ENCODE results near the gene RASSF1. TPM values are rescaled to one million over a fixed set of nuclear protein-coding genes. Genes with fewer than 3 reads are reported as not detected.
A peak's percentile ranks its signal among the peaks of the same experiment; 100 is the strongest.

The RASSF1 gene
- total and polyA plus RNA-seq, 2 of the 13 experiments (the other 11 are each of a cell fraction or from before 2014, with no cell fraction given) = 10.2 to 27.5 TPM

DNA sequence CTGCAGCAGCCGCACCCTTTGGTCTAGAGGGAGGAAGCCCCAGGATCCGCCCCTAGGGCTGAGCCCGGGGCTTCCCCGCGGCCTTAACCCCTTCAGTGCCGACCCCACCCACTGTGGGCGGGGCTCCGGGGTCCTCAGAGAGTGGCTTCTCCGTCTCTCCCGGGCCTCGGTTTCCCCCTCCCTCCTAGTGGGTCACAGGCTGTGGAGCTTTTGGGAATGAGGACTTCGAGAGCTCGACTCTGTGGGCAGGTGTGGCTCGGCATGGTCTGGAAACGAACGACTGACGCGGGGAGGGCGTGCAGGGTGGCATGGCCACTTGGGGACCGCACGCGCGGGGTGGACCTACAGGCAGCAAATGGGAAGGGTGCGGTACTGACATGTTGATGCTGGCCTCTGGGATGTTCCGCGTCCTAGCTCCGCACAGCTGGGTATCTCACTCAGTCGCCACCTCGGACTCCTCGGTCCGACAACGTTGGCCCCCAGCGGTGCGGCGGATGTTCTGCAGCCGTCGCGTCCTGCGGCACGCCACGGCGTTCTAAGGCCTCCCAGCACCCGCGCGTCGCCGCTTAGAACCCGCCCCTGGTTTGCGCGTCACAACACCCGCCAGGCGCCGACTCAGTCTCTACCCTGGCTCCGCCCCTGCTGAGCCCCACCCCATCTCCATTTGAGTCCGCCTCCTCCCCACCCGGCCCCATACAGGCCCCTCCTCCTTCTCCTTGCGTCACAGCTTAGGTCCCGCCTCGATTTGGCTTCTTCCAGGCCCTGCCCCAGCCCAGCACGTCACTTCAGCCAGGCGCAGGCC is 41.6 kb downstream of the RASSF1 start, which contains the start of the genes HYAL3 and NAA80 (continued):
- TF ChIP-seq ARHGAP35 (CRISPR knock-in tag; IDR thresholded peaks at IDR 0.05; ENCODE audit: borderline replicate concordance) (0 out of 2 replicates have a peak, but pooled peaks have one; percentile 63), GABPB1 (CRISPR knock-in tag; IDR thresholded peaks at IDR 0.05) (peak; percentile 81), ELF4 (CRISPR knock-in tag; IDR thresholded peaks at IDR 0.05; ENCODE audit: borderline replicate concordance) (no peak), PHB2 (IDR thresholded peaks at IDR 0.05; ENCODE audit: partially characterized antibody) (no peak), ZBED4 (CRISPR knock-in tag; IDR thresholded peaks at IDR 0.05; ENCODE audit: borderline replicate concordance) (no peak), CBX1 (IDR thresholded peaks at IDR 0.05; ENCODE audit: low read depth) (peak; percentile 58), NCOA2 (CRISPR knock-in tag; IDR thresholded peaks at IDR 0.05) (0 out of 2 replicates have a peak, but pooled peaks have one; percentile 8), ZNF790 (CRISPR knock-in tag; IDR thresholded peaks at IDR 0.05; ENCODE audit: borderline replicate concordance) (peak; percentile 24; the same call in 1 of the 2 replicates), ZNF12 (CRISPR knock-in tag; IDR thresholded peaks at IDR 0.05) (0 out of 2 replicates have a peak, but pooled peaks have one; percentile 16), FOXM1 (CRISPR knock-in tag; IDR thresholded peaks at IDR 0.05) (no peak), JARID2 (CRISPR knock-in tag; IDR thresholded peaks at IDR 0.05; ENCODE audit: insufficient replicate concordance) (peak; percentile 53), MNT (IDR thresholded peaks at IDR 0.05) (peak; percentile 29), KLF15 (CRISPR knock-in tag; IDR thresholded peaks at IDR 0.05; ENCODE audit: borderline replicate concordance) (peak; percentile 65; the same call in 1 of the 2 replicates), PBX2 (CRISPR knock-in tag; IDR thresholded peaks at IDR 0.05) (no peak), ZNF276 (CRISPR knock-in tag; IDR thresholded peaks at IDR 0.05; ENCODE audit: low read depth) (no peak), ZSCAN30 (CRISPR knock-in tag; IDR thresholded peaks at IDR 0.05) (no peak), TBX3 (IDR thresholded peaks at IDR 0.05; ENCODE audit: borderline replicate concordance) (peak; percentile 33; the same call in 1 of the 2 replicates), NR0B2 (CRISPR knock-in tag; IDR thresholded peaks at IDR 0.05) (no peak; the same call in 1 of the 2 replicates), NFATC3 (CRISPR knock-in tag; IDR thresholded peaks at IDR 0.05) (no peak), AHR (CRISPR knock-in tag; IDR thresholded peaks at IDR 0.05) (0 out of 2 replicates have a peak, but pooled peaks have one; percentile 56)
